HEK293 (cell line): Measurements from ENCODE around the gene FALEC.

Experiments used
- CTCF ChIA-PET: fragments of 350-600 bp; formaldehyde crosslinking; extraction: SDS; loops from one replicate; lab custom pipeline; 2021; ENCODE audit warnings: antibody characterized with exemption; lab: Yijun Ruan, JAX
- POLR2A ChIA-PET: fragments of 300-600 bp; formaldehyde crosslinking; extraction: SDS; loops from one replicate; lab custom pipeline; 2020; ENCODE audit warnings: antibody characterized with exemption, inconsistent platforms; lab: Yijun Ruan, JAX
- H3K27ac ChIP-seq: fragments of 200-500 bp; sonication (Bioruptor generic); 2 replicates; pipeline ENCODE4 v1.5.1; 2014; ENCODE audit warnings: low read depth, low read length, control low read depth, inconsistent platforms; ENCODE audit errors: extremely low read depth
- H3K36me3 ChIP-seq, 2 experiments: fragments of 200-500 bp in 1 of 2; sonication (Bioruptor generic) in 1 of 2; 1 replicate in 1 of 2; 2 replicates in 1 of 2; pipeline ENCODE4 v1.5.1; 2014 to 2017; ENCODE audit warnings: inconsistent platforms in 2 of 2, low read length in 2 of 2; ENCODE audit not compliant: control insufficient read depth in 2 of 2, insufficient read depth in 1 of 2
- H3K4me1 ChIP-seq: fragments of 200-500 bp; sonication (Bioruptor generic); 2 replicates; pipeline ENCODE4 v1.5.1; 2014; ENCODE audit warnings: mild to moderate bottlenecking, low read length, inconsistent platforms; ENCODE audit not compliant: control insufficient read depth, insufficient read depth
- H3K4me3 ChIP-seq: 2 replicates; pipeline ENCODE4 v1.5.1; 2011; ENCODE audit warnings: low read depth, mild to moderate bottlenecking, control low read depth, low read length, moderate library complexity
- H3K9me3 ChIP-seq: fragments of 200-500 bp; sonication (Bioruptor generic); 2 replicates; pipeline ENCODE4 v1.5.1; 2014; ENCODE audit warnings: low read depth, low read length, inconsistent platforms; ENCODE audit not compliant: control insufficient read depth, insufficient read depth
- GLIS1 ChIP-seq: fragments of 450-650 bp; formaldehyde crosslinking; IDR thresholded peaks from 2 replicates; pipeline ENCODE4 v1.5.1; 2016; ENCODE audit warnings: missing biosample characterization, missing genetic modification characterization
- IKZF3 ChIP-seq: fragments of 450-650 bp; IDR thresholded peaks from 2 replicates; pipeline ENCODE4 v1.5.0; 2018; ENCODE audit warnings: missing biosample characterization, mild to moderate bottlenecking, missing genetic modification characterization, moderate library complexity
- SCRT1 ChIP-seq: fragments of 450-650 bp; formaldehyde crosslinking; IDR thresholded peaks from 2 replicates; pipeline ENCODE4 v1.5.1; 2016; ENCODE audit warnings: missing biosample characterization, missing genetic modification characterization, borderline replicate concordance
- ZBTB20 ChIP-seq: fragments of 450-650 bp; formaldehyde crosslinking; IDR thresholded peaks from 2 replicates; pipeline ENCODE4 v1.5.1; 2016; ENCODE audit warnings: missing biosample characterization, missing genetic modification characterization
- ZEB2 ChIP-seq: fragments of 450-650 bp; formaldehyde crosslinking; IDR thresholded peaks from 2 replicates; pipeline ENCODE4 v1.5.1; 2016; ENCODE audit warnings: missing biosample characterization, missing genetic modification characterization
- ZNF121 ChIP-seq: fragments of 450-650 bp; formaldehyde crosslinking; IDR thresholded peaks from 2 replicates; pipeline ENCODE4 v1.5.1; 2016; ENCODE audit warnings: missing biosample characterization, missing genetic modification characterization
- ZNF175 ChIP-seq: fragments of 450-650 bp; formaldehyde crosslinking; IDR thresholded peaks from 2 replicates; pipeline ENCODE4 v1.5.1; 2016; ENCODE audit warnings: missing biosample characterization, missing genetic modification characterization
- ZNF2 ChIP-seq: fragments of 450-650 bp; formaldehyde crosslinking; IDR thresholded peaks from 2 replicates; pipeline ENCODE4 v1.5.1; 2016; ENCODE audit warnings: missing biosample characterization, missing genetic modification characterization
- ZNF221 ChIP-seq: fragments of 450-650 bp; formaldehyde crosslinking; IDR thresholded peaks from 2 replicates; pipeline ENCODE4 v1.5.1; 2017; ENCODE audit warnings: missing biosample characterization, missing genetic modification characterization, borderline replicate concordance
- ZNF24 ChIP-seq: fragments of 450-650 bp; formaldehyde crosslinking; IDR thresholded peaks from 2 replicates; pipeline ENCODE4 v1.5.1; 2016; ENCODE audit warnings: missing biosample characterization, missing genetic modification characterization
- ZNF514 ChIP-seq: fragments of 450-650 bp; formaldehyde crosslinking; IDR thresholded peaks from 2 replicates; pipeline ENCODE4 v1.5.1; 2016; ENCODE audit warnings: missing biosample characterization, missing genetic modification characterization
- ZNF530 ChIP-seq: fragments of 450-650 bp; formaldehyde crosslinking; IDR thresholded peaks from 2 replicates; pipeline ENCODE4 v1.5.1; 2016; ENCODE audit warnings: low read depth, missing biosample characterization, missing genetic modification characterization
- ZNF571 ChIP-seq: fragments of 450-650 bp; formaldehyde crosslinking; IDR thresholded peaks from 2 replicates; pipeline ENCODE4 v1.5.0; 2017; ENCODE audit warnings: missing biosample characterization, missing genetic modification characterization
- ZNF621 ChIP-seq: fragments of 450-650 bp; formaldehyde crosslinking; IDR thresholded peaks from 2 replicates; pipeline ENCODE4 v1.5.1; 2017; ENCODE audit warnings: missing biosample characterization, missing genetic modification characterization
- ZNF624 ChIP-seq: fragments of 450-650 bp; formaldehyde crosslinking; IDR thresholded peaks from 2 replicates; pipeline ENCODE4 v1.5.1; 2017; ENCODE audit warnings: missing biosample characterization, missing genetic modification characterization
- ZSCAN30 ChIP-seq: fragments of 450-650 bp; IDR thresholded peaks from 2 replicates; pipeline ENCODE4 v1.5.1; 2018; ENCODE audit warnings: missing biosample characterization, mild to moderate bottlenecking, missing genetic modification characterization, moderate library complexity
- TF ChIP-seq, protein P1 (sequence below): fragments of 450-650 bp; formaldehyde crosslinking; IDR thresholded peaks from 2 replicates; pipeline ENCODE4 v1.5.1; 2016; ENCODE audit warnings: missing biosample characterization, missing genetic modification characterization
- TF ChIP-seq, protein P2 (sequence below): fragments of 450-650 bp; formaldehyde crosslinking; IDR thresholded peaks from 2 replicates; pipeline ENCODE4 v1.5.1; 2016; ENCODE audit warnings: missing biosample characterization, missing genetic modification characterization
- TF ChIP-seq, protein P3 (sequence below): fragments of 450-650 bp; formaldehyde crosslinking; IDR thresholded peaks from 2 replicates; pipeline ENCODE4 v1.5.1; 2016; ENCODE audit warnings: missing biosample characterization, missing genetic modification characterization
- TF ChIP-seq, protein P4 (sequence below): sonication (generic); formaldehyde crosslinking; IDR thresholded peaks from 2 replicates; pipeline ENCODE4 v1.8.1; 2022; ENCODE audit warnings: mild to moderate bottlenecking, moderate library complexity, missing genetic modification reagents

FALEC gene

DNA sequence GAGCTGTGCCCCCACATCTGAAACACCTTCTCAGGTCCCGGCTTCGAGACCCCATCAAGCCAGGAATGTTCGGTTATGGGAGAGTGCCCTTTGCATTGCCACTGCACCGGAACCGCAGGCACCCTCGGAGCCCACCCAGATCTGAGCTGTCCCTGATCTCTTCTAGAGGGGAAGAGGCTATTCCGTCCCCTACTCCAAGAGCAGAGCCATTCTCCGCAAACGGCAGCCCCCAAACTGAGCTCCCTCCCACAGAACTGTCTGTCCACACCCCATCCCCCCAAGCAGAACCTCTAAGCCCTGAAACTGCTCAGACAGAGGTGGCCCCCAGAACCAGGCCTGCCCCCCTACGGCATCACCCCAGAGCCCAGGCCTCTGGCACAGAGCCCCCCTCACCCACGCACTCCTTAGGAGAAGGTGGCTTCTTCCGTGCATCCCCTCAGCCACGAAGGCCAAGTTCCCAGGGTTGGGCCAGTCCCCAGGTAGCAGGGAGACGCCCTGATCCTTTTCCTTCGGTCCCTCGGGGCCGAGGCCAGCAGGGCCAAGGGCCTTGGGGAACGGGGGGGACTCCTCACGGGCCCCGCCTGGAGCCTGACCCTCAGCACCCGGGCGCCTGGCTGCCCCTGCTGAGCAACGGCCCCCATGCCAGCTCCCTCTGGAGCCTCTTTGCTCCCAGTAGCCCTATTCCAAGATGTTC is 38.0 kb downstream of the FALEC start:
- Histone ChIP-seq H3K27ac (no peak overlapping the region), H3K9me3 (no peaks in the 10 kb centered on the region), H3K4me3 (no peak overlapping the region), H3K36me3 (peaks cover 0 to 6% of the 10 kb centered on the region in 2 experiments; a peak in 1 of 3 replicates), H3K4me1 (no peaks in the 10 kb centered on the region)
- ChIA-PET CTCF (no interaction called here), POLR2A (interaction anchor here (1.6 kb wide), 1 partner anchor 25 kb away, joined by 4 read pairs; the partner anchor contains the start of gene MCL1)
- TF ChIP-seq ZNF624 (tag by site-specific recombination) (no peak), SCRT1 (tag by site-specific recombination) (no peak), ZNF121 (no peak), ZBTB20 (tag by site-specific recombination) (no peak), ZNF24 (no peak), IKZF3 (tag by site-specific recombination) (no peak), ZNF530 (tag by site-specific recombination) (no peak), ZNF175 (tag by site-specific recombination) (no peak), ZEB2 (tag by site-specific recombination) (no peak), ZNF621 (tag by site-specific recombination) (no peak), ZNF221 (no peak), ZSCAN30 (tag by site-specific recombination) (no peak), GLIS1 (tag by site-specific recombination) (no peak), ZNF514 (tag by site-specific recombination) (no peak), ZNF2 (tag by site-specific recombination) (no peak)
- TF ChIP-seq, protein P1, sequence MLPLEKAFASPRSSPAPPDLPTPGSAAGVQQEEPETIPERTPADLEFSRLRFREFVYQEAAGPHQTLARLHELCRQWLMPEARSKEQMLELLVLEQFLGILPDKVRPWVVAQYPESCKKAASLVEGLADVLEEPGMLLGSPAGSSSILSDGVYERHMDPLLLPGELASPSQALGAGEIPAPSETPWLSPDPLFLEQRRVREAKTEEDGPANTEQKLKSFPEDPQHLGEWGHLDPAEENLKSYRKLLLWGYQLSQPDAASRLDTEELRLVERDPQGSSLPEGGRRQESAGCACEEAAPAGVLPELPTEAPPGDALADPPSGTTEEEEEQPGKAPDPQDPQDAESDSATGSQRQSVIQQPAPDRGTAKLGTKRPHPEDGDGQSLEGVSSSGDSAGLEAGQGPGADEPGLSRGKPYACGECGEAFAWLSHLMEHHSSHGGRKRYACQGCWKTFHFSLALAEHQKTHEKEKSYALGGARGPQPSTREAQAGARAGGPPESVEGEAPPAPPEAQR (tag by site-specific recombination) = no peak
- TF ChIP-seq, protein P2, sequence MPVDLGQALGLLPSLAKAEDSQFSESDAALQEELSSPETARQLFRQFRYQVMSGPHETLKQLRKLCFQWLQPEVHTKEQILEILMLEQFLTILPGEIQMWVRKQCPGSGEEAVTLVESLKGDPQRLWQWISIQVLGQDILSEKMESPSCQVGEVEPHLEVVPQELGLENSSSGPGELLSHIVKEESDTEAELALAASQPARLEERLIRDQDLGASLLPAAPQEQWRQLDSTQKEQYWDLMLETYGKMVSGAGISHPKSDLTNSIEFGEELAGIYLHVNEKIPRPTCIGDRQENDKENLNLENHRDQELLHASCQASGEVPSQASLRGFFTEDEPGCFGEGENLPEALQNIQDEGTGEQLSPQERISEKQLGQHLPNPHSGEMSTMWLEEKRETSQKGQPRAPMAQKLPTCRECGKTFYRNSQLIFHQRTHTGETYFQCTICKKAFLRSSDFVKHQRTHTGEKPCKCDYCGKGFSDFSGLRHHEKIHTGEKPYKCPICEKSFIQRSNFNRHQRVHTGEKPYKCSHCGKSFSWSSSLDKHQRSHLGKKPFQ (tag by site-specific recombination) = no peak
- TF ChIP-seq, protein P3, sequence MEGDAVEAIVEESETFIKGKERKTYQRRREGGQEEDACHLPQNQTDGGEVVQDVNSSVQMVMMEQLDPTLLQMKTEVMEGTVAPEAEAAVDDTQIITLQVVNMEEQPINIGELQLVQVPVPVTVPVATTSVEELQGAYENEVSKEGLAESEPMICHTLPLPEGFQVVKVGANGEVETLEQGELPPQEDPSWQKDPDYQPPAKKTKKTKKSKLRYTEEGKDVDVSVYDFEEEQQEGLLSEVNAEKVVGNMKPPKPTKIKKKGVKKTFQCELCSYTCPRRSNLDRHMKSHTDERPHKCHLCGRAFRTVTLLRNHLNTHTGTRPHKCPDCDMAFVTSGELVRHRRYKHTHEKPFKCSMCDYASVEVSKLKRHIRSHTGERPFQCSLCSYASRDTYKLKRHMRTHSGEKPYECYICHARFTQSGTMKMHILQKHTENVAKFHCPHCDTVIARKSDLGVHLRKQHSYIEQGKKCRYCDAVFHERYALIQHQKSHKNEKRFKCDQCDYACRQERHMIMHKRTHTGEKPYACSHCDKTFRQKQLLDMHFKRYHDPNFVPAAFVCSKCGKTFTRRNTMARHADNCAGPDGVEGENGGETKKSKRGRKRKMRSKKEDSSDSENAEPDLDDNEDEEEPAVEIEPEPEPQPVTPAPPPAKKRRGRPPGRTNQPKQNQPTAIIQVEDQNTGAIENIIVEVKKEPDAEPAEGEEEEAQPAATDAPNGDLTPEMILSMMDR (tag by site-specific recombination) = no peak

DNA sequence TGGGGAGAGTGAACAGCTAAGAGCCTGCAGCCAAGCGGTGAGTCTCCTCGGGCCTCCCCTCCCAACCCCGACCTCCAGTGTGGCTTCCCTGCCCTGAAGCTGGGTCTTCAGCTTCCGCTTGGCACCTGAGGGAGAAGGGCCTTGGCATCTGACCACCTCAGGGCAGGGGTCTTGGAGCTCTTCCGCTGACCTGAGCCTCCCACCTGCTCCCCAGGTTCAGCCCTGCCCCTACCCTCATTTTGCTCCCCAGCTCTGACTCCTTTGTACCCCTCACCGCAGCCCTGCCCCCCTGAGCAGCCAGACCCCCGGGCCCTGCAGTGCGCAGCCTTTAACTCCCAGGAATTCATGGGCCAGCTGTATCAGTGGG is 38.5 kb downstream of the FALEC start:
- no peak overlapping the region for H3K4me3 ChIP-seq
- H3K27ac ChIP-seq = no peak overlapping the region
- H3K9me3 ChIP-seq = no peaks in the 10 kb centered on the region
- CTCF ChIA-PET = no interaction called here
- peaks cover 0 to 6% of the 10 kb centered on the region in 2 experiments; a peak in 1 of 3 replicates for H3K36me3 ChIP-seq
- TF ChIP-seq, protein P4, sequence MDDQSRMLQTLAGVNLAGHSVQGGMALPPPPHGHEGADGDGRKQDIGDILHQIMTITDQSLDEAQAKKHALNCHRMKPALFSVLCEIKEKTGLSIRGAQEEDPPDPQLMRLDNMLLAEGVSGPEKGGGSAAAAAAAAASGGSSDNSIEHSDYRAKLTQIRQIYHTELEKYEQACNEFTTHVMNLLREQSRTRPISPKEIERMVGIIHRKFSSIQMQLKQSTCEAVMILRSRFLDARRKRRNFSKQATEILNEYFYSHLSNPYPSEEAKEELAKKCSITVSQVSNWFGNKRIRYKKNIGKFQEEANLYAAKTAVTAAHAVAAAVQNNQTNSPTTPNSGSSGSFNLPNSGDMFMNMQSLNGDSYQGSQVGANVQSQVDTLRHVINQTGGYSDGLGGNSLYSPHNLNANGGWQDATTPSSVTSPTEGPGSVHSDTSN (CRISPR knock-in tag) = no peak
- TF ChIP-seq ZNF571 = no peak
- POLR2A ChIA-PET = no interaction called here
- H3K4me1 ChIP-seq = no peaks in the 10 kb centered on the region
